Activated CD8-positive, alpha-beta T cell treated with anti-CD3 and anti-CD28 coated beads, Interleukin-2, amount 10 ng/mL, durations not matched to agents 7 days and 5 days (primary cell): ENCODE data around the gene TRMT112. TPM values are rescaled to one million over a fixed set of nuclear protein-coding genes. Genes with fewer than 3 reads are reported as not detected.

ENCODE experiments used
- ATAC-seq: fragments of 150-1000 bp; cut with Tn5 transposase; one replicate; pipeline ENCODE4 v1.10.0; 2021; ENCODE audit warnings: moderate library complexity
- CTCF ChIA-PET: fragments of 350-600 bp; sonication (Branson Sonifier 250); formaldehyde crosslinking; loops from one replicate; lab custom pipeline; 2021; ENCODE audit warnings: antibody characterized with exemption; lab: Charles Lee
- POLR2A ChIA-PET: fragments of 350-600 bp; sonication (Branson Sonifier 250); formaldehyde crosslinking; loops from one replicate; lab custom pipeline; 2021; ENCODE audit warnings: antibody characterized with exemption; lab: Charles Lee
- DNase-seq: peaks from one replicate; pipeline ENCODE4 v3.0.0-alpha.2; 2020
- H3K27ac Mint-ChIP-seq: one replicate; pipeline ENCODE4 v1.8.0; 2021; ENCODE audit warnings: mild to moderate bottlenecking, mixed read lengths
- H3K27me3 Mint-ChIP-seq: one replicate; pipeline ENCODE4 v1.8.0; 2021; ENCODE audit warnings: low read depth, mixed read lengths
- H3K36me3 Mint-ChIP-seq: one replicate; pipeline ENCODE4 v1.8.0; 2021; ENCODE audit warnings: low read depth, mixed read lengths
- H3K4me1 Mint-ChIP-seq: one replicate; pipeline ENCODE4 v1.8.0; 2021; ENCODE audit warnings: low read depth, mixed read lengths
- H3K4me3 Mint-ChIP-seq: one replicate; pipeline ENCODE4 v1.8.0; 2021; ENCODE audit warnings: mild to moderate bottlenecking, mixed read lengths
- H3K9me3 Mint-ChIP-seq: one replicate; pipeline ENCODE4 v1.8.0; 2022; ENCODE audit warnings: mixed read lengths; ENCODE audit not compliant: insufficient read depth
- total RNA-seq, 2 experiments: library from RNA; stranded (reverse); gene quantifications; one replicate each; pipeline ENCODE4 v1.2.3, GENCODE V29; 2021

Gene TRMT112
- total RNA-seq, 2 experiments from 2014 or later, result 154 to 165 TPM

DNA sequence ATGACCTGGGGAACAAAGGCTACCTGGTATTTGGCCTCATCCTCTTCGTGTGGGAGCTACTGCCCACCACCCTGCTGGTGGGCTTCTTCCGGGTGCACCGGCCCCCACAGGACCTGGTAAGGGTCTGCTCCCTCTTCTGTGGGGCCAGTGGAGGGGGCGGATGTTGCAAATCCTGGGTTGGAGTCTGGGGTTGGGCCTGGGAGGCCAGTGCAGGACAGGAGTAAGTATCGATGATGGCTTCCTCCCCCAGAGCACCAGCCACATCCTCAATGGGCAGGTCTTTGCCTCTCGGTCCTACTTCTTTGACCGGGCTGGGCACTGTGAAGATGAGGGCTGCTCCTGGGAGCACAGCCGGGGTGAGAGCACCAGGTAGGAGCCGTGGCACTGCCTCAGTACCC, 29.0 kb downstream of the TRMT112 start:
- Mint-ChIP-seq H3K4me1 (peaks cover 28% of the 10 kb centered on the region), H3K36me3 (peaks cover 2% of the 10 kb centered on the region), H3K4me3 (no peak overlapping the region), H3K27ac (no peak overlapping the region), H3K9me3 (no peaks in the 10 kb centered on the region), H3K27me3 (peaks cover 22% of the 10 kb centered on the region)
- POLR2A ChIA-PET, result no interaction called here
- CTCF ChIA-PET, result interaction anchor here (1.1 to 8.6 kb wide), 2 partner anchors 14 to 54 kb away, joined by 3 to 118 read pairs; partner anchors contain the start of genes CATSPERZ and ESRRA
- no peak for ATAC-seq
- no peak for DNase-seq

DNA sequence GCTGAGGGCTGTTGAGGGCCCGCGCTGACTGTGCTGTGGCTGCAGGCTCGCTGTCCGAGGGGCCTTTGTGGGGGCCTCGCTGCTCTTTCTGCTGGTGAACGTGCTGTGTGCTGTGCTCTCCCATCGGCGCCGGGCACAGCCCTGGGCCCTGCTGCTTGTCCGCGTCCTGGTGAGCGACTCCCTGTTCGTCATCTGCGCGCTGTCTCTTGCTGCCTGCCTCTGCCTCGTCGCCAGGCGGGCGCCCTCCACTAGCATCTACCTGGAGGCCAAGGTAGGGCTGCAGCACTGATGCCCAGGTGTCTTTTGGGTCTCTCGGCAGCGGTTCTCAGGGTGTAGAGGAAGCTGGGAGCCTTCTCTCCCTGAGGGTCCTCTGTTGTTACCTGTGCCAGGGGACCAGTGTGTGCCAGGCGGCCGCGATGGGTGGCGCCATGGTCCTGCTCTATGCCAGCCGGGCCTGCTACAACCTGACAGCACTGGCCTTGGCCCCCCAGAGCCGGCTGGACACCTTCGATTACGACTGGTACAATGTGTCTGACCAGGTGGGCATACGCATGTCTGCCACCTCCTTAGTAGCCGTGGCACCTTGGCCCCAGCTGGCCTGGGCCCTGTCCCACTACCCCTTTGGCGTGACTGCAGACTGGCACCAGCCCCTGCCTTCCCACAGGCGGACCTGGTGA, 29.5 kb downstream of the TRMT112 start:
- no peak overlapping the region for H3K4me3 Mint-ChIP-seq

DNA sequence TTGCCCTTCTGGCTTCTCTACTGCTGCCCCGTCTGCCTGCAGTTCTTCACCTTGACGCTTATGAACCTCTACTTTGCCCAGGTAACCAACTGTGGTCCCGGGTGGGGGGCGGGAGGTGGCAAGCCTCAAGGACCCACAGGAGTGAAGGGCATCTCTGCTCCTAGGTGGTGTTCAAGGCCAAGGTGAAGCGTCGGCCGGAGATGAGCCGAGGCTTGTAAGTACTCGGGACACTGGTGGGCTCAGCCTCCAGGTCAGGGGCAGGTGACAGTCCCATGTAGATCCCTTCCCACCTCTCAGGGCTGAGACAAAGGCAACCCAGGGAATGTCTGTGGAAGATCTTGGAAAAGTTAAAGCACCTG, 30.6 kb downstream of the TRMT112 start:
- Mint-ChIP-seq H3K4me3 (peak overlapping the region; percentile 75), H3K36me3 (peaks cover 9% of the 10 kb centered on the region), H3K9me3 (no peaks in the 10 kb centered on the region), H3K4me1 (peaks cover 26% of the 10 kb centered on the region), H3K27me3 (peaks cover 12% of the 10 kb centered on the region), H3K27ac (peak overlapping the region; percentile 78)
- CTCF ChIA-PET, result interaction anchor here (4.2 to 8.6 kb wide), 2 partner anchors 16 to 82 kb away, joined by 23 to 118 read pairs; partner anchors contain the start of genes CATSPERZ, ESRRA and FERMT3
- POLR2A ChIA-PET, result interaction anchor here (0.9 to 7.8 kb wide), 2 partner anchors 17 to 30 kb away, joined by 3 to 79 read pairs; partner anchors contain the start of gene TRMT112
- ATAC-seq (no peak), DNase-seq (no peak)

More for the DNA sequence above, 29.5 kb downstream of the TRMT112 start:
- H3K36me3 Mint-ChIP-seq, result peaks cover 5% of the 10 kb centered on the region
- H3K27ac Mint-ChIP-seq, result no peak overlapping the region
- DNase-seq (no peak), ATAC-seq (no peak)
- H3K9me3 Mint-ChIP-seq, result no peaks in the 10 kb centered on the region
- ChIA-PET POLR2A (no interaction called here), CTCF (interaction anchor here (1.1 to 8.6 kb wide), 3 partner anchors 15 to 83 kb away, joined by 3 to 118 read pairs (median 23); partner anchors contain the start of genes CATSPERZ, ESRRA and FERMT3)
- peaks cover 28% of the 10 kb centered on the region for H3K4me1 Mint-ChIP-seq
- H3K27me3 Mint-ChIP-seq, result peaks cover 17% of the 10 kb centered on the region

DNA sequence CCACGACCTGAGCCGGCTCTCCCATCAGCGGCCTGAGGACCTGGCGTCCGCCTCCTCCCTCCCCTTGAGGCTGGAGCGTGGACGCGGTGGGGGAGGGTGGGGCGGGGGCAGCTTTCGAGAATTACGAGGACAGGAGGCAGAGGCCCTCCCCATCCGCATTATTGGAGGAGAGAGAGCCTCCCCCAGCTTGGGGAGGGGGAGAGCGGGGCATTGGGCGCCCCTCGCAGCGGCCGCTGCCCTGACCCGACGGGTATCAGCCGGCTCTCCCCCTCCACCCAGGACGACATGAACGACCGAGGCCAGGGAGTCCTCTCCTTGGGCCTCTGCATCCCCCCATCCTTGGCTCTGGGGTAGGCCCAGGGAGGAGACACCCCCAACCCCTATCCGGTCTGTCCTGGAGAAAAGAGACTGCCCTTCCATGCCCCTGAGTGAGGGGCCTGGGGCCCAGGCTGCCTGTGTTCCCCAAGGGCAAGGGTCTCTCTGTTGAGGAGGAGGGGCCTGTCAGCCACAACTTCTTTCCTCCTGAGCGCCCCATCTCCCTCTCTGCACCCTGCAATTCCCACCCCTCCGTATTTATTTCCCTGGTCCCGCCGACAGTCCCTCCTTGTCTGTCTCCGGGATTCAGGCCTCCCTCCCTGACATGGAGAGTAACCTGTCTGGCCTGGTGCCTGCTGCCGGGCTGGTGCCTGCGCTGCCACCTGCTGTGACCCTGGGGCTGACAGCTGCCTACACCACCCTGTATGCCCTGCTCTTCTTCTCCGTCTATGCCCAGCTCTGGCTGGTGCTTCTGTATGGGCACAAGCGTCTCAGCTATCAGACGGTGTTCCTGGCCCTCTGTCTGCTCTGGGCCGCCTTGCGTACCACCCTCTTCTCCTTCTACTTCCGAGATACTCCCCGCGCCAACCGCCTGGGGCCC, 31.2 kb downstream of the TRMT112 start:
- ChIA-PET CTCF (interaction anchor here (1.7 to 8.6 kb wide), 4 partner anchors 14 to 81 kb away, joined by 7 to 118 read pairs (median 22); partner anchors contain the start of genes CATSPERZ, ESRRA, FERMT3 and PRDX5), POLR2A (interaction anchor here (0.7 to 7.8 kb wide), 5 partner anchors 10 to 59 kb away, joined by 3 to 79 read pairs (median 5); partner anchors contain the start of genes NUDT22, TRMT112 and TRPT1)
- H3K4me3 Mint-ChIP-seq, result peak overlapping the region; percentile 75
- peaks cover 13% of the 10 kb centered on the region for H3K36me3 Mint-ChIP-seq
- H3K9me3 Mint-ChIP-seq, result no peaks in the 10 kb centered on the region
- peaks cover 12% of the 10 kb centered on the region for H3K27me3 Mint-ChIP-seq
- no peak for ATAC-seq
- H3K4me1 Mint-ChIP-seq, result peaks cover 28% of the 10 kb centered on the region
- DNase-seq, result peak; percentile 55
- H3K27ac Mint-ChIP-seq, result peak overlapping the region; percentile 78

DNA sequence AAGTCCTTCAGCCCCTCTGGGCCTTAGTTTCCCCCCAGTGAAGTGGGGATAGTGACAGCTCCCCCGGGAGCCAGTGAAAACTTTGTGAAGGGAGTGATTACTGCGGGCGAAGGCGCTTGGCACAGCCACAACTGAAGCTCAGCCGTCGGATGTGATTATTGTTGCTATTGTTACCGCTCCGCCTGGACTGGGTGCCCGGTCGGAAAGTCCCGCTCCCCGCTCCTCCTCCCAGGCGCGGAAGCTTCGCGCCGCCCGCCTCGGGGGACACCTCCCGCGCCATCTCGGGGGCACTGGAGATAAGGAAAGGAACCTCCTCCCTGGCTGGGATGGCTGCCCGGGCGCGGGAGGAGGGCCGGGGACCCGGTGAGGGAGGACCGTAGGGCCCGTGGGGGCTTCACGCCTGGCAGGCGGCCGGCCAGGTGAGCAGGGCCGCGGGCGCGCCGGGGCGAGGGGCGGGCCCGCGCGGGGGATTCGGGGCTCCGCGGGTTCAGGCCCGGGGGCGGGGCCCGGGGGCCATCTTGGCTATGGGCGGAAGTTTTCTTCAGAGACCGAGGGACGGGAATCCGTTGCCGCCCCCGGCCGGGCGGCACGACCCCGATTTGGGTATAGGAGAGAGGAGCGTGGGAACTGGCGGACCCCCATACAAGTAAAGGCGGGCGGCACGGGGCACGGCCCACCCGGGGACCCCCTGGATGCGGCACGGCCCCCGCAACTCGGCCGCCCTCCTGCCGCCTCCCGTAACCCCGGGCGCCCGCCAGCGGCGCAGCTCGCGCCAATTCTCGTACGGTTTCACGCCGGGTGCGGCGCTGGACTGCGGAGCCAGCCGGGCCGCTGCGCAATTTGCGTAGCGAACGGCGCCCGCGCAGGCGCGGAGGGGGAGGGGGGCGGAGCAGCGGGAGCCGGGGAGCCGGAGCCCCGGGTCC, 32.1 kb downstream of the TRMT112 start, which contains the start of gene GPR137:
Gene GPR137, plus strand, starts transcription at position 887 of the 923 bp plus-strand sequence. CDS start 677 bp downstream, outside the sequence.
- peak; percentile 90 for DNase-seq
- peak; percentile 64 for ATAC-seq
- Mint-ChIP-seq H3K4me3 (peak within 1 kb of the TSS; percentile 81), H3K9me3 (no peaks in the 10 kb centered on the region), H3K27ac (peak within 1 kb of the TSS; percentile 89), H3K4me1 (peaks cover 23% of the 10 kb centered on the region), H3K27me3 (peaks cover 3% of the 10 kb centered on the region), H3K36me3 (peaks cover 13% of the 10 kb centered on the region)
- ChIA-PET CTCF (interaction anchor here (0.9 to 8.6 kb wide), 6 partner anchors 13 to 80 kb away, joined by 3 to 118 read pairs (median 14); partner anchors contain the start of genes CATSPERZ, ESRRA, FERMT3 and FKBP2), POLR2A (interaction anchor here (0.7 to 7.8 kb wide), 10 partner anchors 11 to 100 kb away, joined by 3 to 79 read pairs (median 6); partner anchors contain the start of genes ESRRA, FERMT3, NUDT22 and PRDX5)

DNA sequence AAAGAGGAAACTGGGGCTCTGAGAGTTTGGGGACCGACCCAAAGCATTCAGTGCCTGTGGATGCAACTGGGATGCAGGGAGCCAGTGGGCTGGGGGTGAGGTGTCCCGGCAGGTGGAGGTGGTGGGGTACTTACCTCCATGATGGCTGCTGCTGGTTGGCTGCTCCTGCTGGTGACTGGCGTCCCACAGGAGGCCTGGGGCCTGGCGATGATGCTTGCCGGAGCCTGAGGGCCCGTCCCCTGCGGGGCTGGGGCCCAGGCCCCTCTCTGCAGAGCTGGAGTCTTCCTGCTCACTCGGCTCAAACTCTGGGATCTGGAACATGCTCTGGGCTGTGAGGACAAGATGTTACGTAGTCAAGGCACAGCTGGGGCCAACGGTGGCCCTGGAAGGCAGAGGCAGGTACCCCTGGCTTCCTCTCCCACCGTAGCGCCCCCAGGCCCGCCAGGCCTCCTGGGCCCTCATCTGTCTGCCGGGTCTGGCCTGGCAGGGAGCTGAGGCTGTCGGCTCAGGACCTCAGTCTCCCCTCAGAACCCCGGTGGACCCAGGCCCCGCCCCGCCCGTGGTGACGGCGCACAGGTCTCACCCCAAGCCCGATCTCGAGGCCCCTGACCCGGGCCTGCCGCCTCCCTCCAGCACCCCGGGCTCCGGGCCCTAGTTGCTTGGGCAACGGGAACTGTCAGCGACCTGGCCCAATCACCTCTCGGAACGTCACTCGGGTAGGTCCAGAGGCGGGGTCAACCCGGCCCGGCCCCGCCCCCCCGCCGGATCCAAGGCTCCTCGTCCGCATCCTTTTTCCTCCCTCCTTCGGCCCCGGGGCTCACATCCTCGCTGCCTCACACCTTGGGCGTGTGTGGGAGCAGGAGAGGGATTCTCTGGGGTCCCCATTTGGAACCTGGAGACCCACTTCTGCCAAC, 33.1 kb downstream of the TRMT112 start, which contains the start of gene BAD:
Gene BAD, minus strand, starts transcription at position 618 of the 914 bp plus-strand sequence. Its CDS starts 297 bp downstream, at position 321.
- Mint-ChIP-seq H3K36me3 (peaks cover 15% of the 10 kb centered on the region), H3K9me3 (no peaks in the 10 kb centered on the region), H3K27ac (peak within 1 kb of the TSS; percentile 89), H3K4me3 (peak within 1 kb of the TSS; percentile 81), H3K27me3 (no peaks in the 10 kb centered on the region), H3K4me1 (peaks cover 25% of the 10 kb centered on the region)
- ChIA-PET CTCF (interaction anchor here (0.9 to 8.6 kb wide), 8 partner anchors 12 to 79 kb away, joined by 3 to 118 read pairs (median 6); partner anchors contain the start of genes CATSPERZ, ESRRA, FERMT3 and FKBP2), POLR2A (interaction anchor here (0.5 to 7.8 kb wide), 11 partner anchors 12 to 247 kb away, joined by 3 to 79 read pairs (median 6); partner anchors contain the start of genes ESRRA, FERMT3, NUDT22 and PRDX5)
- ATAC-seq, result peak; percentile 86
- DNase-seq, result peak; percentile 95

DNA sequence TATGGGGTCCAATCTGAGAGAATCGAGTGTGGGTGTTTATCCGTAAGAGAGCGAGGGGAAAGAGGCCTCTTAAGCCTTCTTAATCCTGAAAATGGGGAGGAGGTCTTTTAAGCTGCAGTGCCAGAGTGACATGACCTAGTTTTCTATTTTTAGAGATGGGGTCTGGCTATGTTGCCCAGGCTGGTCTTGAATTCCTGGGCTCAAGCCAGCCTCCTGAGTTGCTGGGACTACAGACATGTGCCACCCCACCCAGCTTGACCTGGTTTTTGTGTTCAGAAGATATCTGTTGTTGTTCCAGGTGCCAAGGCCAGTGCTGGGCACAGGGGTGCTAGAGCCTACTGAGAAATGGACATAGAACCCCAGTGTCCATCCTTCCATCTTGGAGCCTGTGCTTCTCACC, 34.3 kb downstream of the TRMT112 start:
- H3K27me3 Mint-ChIP-seq, result no peaks in the 10 kb centered on the region
- no peak for ATAC-seq
- H3K4me1 Mint-ChIP-seq, result peaks cover 33% of the 10 kb centered on the region
- ChIA-PET POLR2A (interaction anchor here (7.8 kb wide), 1 partner anchor 13 kb away, joined by 79 read pairs; no protein-coding TSS in a partner anchor), CTCF (interaction anchor here (1.3 to 8.6 kb wide), 5 partner anchors 11 to 79 kb away, joined by 3 to 118 read pairs (median 5); partner anchors contain the start of genes CATSPERZ and ESRRA)
- no peak for DNase-seq
- H3K9me3 Mint-ChIP-seq, result no peaks in the 10 kb centered on the region
- peak overlapping the region; percentile 79 for H3K4me3 Mint-ChIP-seq
- peaks cover 20% of the 10 kb centered on the region for H3K36me3 Mint-ChIP-seq
- H3K27ac Mint-ChIP-seq, result peak overlapping the region; percentile 11

DNA sequence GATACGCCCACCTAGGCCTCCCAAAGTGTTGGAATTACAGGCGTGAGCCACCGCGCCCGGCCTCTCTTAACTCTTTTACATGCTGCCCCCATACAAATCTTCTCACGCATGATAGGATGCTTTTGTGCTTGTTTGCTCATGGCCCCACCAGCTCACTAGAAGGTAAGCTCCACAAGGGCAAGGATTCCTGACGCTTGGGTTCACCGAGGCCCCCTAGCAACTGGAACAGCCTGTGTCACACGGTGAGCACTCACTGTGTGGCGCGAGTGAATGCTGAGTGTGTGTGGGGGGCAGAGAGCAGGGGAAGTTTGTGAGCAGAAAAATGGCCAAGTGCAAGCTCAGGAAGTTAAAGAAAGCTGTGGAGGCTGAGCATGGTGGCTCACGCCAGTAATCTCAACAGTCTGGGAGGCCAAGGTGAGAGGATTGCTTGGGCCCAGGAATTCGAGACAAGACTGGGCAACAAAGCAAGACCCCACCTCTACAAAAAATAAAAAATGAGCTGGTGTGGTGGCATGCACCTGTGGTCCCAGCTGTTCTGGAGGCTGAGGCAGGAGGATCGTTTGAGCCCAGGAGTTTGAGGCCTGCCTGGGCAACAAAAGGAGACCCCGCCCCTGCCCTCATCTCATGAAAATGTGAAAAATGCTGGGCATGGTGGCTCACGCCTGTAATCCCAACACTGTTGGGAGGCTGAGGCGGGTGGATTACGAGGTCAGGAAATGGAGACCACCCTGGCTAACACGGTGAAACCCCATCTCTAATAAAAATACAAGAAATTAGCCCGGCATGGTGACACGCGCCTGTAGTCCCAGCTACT, 35.2 kb downstream of the TRMT112 start:
- H3K27ac Mint-ChIP-seq, result no peak overlapping the region
- H3K36me3 Mint-ChIP-seq, result peaks cover 20% of the 10 kb centered on the region
- H3K27me3 Mint-ChIP-seq, result no peaks in the 10 kb centered on the region
- no peaks in the 10 kb centered on the region for H3K9me3 Mint-ChIP-seq
- H3K4me1 Mint-ChIP-seq, result peaks cover 36% of the 10 kb centered on the region
- DNase-seq (no peak), ATAC-seq (no peak)
- ChIA-PET CTCF (interaction anchor here (0.9 to 8.6 kb wide), 6 partner anchors 10 to 78 kb away, joined by 3 to 118 read pairs (median 5); partner anchors contain the start of genes CATSPERZ and ESRRA), POLR2A (interaction anchor here (7.8 kb wide), 1 partner anchor 12 kb away, joined by 79 read pairs; no protein-coding TSS in a partner anchor)
- H3K4me3 Mint-ChIP-seq, result no peak overlapping the region
